ENCODE measurements around the gene ELP1.
A peak's percentile ranks its signal among the peaks of the same experiment; 100 is the strongest.
"Not testable (repeated sequence)": the region's sequence is repeated elsewhere in the genome, so short reads cannot be mapped to it uniquely, and the experiment has no call there.

Gene ELP1

DNA sequence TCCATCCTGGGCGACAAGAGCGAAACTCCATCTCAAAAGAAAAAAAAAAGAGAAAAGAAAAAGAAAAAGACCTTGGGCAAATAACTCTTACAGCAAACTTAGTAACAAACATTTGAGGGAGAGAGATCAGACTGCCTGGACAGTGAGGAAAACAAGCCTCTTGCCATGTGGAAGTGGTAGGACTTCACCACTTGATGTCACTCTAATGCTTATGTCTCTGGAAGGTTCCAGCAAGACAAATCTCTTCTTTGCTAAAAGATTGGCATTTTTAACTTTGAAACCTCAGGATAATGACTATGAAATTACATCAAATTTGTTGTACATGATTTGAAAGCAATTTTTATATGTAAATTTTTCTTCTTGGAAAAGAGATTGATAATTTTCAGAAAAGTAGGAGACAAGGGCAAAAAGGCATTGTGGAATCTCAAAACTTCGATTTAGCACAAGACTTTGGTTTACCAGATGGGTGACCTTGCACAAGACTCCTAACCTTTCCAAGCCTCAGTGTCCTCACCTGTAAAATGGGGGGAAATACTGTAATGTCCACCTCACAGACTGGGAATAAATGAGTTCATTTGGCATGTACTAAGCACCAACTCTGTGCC, 83.5 kb downstream of the ELP1 start:
- no peak for DNase-seq

DNA sequence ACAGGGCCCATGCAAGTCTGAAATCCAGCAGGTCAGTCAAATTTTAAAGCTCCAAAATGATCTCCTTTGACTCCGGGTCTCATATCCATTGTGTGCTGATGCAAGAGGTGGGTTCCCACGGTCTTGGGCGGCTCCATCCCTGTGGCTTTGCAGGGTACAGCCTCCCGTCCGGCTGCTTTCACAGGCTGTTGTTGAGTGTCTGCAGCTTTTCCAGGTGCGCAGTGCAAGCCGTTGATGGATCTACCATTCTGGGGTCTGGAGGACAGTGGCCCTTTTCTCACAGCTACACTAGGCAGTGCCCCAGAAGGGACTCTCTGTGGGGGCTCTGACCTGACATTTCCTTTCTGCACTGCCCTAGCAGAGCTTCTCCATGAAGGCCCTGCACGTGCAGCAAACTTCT, 85.6 kb downstream of the ELP1 start:
- not testable (repeated sequence) for DNase-seq

- no peak for DNase-seq
Measured at GRCh38 chr9:108845947-108846346, 88.0 kb downstream of the ELP1 start.

- no peak for DNase-seq
Measured at GRCh38 chr9:108845507-108845906, 88.4 kb downstream of the ELP1 start.

DNA sequence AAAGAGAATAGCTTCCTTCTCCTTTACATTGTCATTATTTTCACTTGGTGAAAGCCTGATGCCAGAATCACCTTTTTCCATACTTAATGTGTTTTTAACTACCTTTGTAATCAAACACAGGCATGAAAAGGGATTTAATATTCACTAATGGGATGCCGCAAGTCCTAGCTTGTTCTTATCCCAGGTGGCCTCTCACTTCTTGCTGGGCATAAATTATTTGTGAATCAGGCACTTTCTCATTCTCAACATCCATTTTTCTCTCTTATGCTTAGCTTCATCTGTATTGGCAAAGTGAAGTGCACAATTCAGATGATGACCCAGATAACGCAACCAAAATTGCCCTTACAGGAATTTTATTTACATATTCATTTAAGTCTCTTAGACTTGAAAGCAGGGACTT, 89.1 kb downstream of the ELP1 start:
- no peak for DNase-seq

DNA sequence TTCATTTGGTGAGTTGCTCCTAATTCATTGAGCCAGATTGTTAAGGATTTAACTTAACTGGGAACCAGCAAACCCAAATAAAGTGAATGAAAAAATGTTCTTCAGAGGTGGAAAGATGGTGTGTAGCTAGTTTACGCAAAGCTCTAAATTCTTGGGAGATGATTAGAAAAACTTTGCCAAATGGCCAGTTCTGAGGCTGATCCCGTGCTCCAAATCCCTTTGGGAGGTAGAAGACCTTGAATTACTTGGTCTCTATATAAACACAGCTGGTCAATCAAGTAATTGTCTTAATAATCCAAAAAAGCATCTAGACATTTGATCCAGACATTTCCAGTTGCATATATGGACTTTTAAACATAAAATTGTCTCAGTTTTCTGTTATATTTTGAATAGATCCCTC, 89.5 kb downstream of the ELP1 start:
- no peak for DNase-seq

DNA sequence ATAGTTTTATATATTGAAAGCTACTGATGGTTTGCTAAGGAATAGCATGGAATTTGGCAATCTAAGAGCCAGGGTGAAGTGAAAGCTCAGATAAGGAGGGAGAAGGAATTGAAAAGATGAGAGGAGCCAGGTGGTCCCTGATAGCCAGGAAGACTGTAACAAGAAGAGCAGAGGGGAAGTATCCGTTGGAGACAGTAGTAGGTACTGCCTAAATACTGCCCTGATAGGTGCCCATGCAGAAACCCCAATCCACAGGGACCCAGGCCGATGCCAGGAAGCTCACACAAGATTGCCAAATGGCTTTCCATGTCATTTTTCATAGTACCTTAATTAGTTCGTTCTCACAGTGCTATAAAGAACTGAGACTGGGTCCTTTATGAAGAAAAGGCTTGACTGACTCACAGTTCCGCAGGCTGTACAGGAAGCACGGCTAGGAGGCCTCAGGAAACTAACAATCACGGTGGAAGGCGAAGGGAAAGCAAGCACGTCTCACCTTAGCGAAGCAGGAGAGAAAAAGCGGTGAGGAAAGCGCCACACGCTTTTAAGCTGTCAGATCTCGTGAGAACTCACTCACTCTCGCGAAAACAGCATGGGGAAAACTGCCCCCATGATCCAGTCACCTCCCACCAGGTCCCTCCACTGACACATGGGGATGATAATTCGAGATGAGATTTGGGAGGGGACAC, 91.2 kb downstream of the ELP1 start:
- DNase-seq: no peak

GRCh38 chr9:108839561-108839960, 94.4 kb downstream of the ELP1 start:
- DNase-seq: not testable (repeated sequence)

DNA sequence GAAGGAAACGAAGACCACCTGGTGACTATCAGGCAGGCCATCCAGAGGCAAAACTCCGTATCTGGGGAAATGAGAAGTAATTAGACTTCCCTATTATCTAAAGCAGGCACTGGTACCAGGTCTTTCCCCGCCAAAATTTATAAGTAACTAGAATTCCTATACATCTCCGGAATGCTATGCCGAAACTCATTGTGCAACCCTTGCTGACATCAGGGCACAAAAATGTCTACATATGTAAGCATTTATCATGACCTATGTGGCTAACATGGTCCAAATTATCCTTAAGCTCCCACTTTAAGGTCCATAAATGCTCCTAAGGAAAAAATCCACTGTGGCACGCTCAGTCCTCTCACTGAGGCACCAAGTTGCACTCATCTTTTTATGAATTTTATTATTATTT, 95.9 kb downstream of the ELP1 start:
- DNase-seq: no peak

- no peak for DNase-seq
Measured at GRCh38 chr9:108837530-108837929, 96.4 kb downstream of the ELP1 start.

DNA sequence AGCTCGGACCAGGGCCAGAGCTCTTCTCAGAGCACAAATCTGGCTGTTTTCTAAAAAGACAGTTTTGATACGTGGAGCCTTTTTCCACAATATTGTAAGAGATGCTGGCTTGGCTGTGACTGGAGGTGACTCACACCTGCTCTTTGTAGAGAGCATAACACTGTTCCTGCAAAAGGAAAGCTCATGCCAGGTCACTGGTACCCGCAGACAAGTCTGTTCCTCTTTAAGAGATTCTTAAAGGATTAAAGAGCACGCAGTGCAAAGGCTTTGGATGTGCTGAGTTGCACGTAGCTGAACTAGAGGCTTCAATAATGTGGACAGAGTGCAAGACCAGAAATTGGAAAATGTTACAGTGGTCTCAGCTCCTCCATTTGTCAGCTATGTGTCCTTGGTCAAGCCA, 97.1 kb downstream of the ELP1 start:
- DNase-seq: no peak

GRCh38 chr9:108836319-108836718, 97.6 kb downstream of the ELP1 start:
- no peak for DNase-seq

- peak; percentile 53 for DNase-seq
Measured at GRCh38 chr9:108835831-108836230, 98.1 kb downstream of the ELP1 start.

- no peak for DNase-seq
Measured at GRCh38 chr9:108834959-108835665, 98.8 kb downstream of the ELP1 start.

DNA sequence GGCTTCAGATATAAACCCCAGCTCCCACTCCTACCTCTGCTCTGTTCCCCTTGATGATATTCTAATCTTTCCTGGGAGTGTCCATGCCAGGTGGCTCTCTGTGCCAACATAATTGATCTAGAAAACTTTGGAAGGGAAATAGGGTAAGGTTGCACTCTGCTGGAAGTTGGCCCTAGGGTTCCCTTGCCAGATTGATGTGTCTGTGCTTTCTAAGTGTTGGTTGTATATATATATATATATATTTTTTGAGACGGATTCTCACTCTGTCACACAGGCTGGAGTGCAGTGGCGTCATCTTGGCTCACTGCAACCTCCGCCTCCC, 101.8 kb downstream of the ELP1 start:
- no peak for DNase-seq

DNA sequence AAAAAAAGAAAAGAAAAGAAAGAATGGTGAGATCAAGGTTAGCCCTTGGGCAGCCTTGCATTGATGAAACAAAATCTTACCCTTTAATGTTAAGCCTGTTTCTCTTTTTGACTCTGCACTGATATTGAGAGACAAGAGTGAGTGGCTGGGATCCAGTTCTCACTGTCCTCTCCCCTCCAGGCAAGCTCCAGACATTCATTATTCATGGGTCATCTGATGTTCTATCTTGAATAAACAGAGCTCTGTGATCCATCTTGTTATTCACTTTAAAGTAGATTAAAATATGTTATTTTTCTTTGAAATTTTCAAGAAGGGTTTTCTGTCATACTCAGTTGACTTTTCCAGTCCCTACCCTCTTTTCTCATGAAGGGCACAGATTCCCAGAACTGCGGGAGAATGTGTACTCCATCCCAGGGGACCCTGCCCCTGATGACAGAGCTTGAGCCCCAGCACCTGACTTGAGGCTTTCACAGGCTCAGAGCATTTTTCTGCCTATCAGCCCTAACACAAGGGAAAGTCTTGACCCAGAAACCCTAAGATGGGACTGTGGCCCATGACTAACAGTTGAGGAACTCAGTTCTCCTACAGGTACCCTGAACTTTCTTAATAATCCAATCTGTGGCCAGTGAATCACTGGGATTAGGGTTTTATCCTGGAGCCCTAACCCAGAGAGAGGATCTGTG, 102.3 kb downstream of the ELP1 start:
- DNase-seq: no peak

GRCh38 chr9:108830272-108830671, 103.7 kb downstream of the ELP1 start:
- no peak for DNase-seq

DNA sequence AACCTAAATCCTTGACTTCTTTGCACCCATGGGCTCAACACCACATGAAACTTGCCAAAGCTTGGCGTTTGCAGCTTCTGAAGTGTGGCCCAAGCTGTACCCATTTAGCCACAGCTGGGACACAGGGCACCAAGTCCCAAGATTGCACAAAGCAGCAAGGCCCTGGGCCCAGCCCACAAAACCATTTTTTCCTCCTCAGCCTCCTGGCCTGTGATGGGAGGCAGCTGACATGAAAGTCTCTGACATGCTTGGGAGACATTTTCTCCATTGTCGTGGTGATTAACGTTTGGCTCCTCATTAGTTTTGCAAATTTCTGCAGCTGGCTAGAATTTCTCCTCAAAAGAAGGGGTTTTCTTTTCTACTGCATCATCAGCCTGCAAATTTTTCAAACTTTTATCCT, 110.1 kb downstream of the ELP1 start:
- no peak for DNase-seq

Measured in suppressor macrophage treated with lipopolysaccharide for 4 hours (primary cell).